ENCODE data around the gene PHKG2.
"Not testable (repeated sequence)": the region's sequence is repeated elsewhere in the genome, so short reads cannot be mapped to it uniquely, and the experiment has no call there.

Gene PHKG2

GRCh38 chr16:30747799-30748633 is at the start of gene PHKG2:
Gene PHKG2, plus strand, starts transcription at chr16:30748425. Its CDS starts 396 bp downstream, at chr16:30748821.
- DNase-seq (ENCODE audit: low spot score): peak; percentile 96

- peak; percentile 91 for DNase-seq (ENCODE audit: low spot score)
Measured at GRCh38 chr16:30698816-30699614, 49.2 kb upstream of the PHKG2 start, which contains the start of gene SRCAP. Gene SRCAP, plus strand, starts transcription at chr16:30699171. Its CDS starts 1,654 bp downstream, at chr16:30700825.

- no peak for DNase-seq (ENCODE audit: low spot score)
Measured at GRCh38 chr16:30699615-30700099, 48.6 kb upstream of the PHKG2 start.

- DNase-seq (ENCODE audit: low spot score): no peak
Measured at GRCh38 chr16:30700491-30700890, 47.7 kb upstream of the PHKG2 start.

- DNase-seq (ENCODE audit: low spot score): no peak
Measured at GRCh38 chr16:30700971-30701370, 47.3 kb upstream of the PHKG2 start.

GRCh38 chr16:30703071-30703470 is 45.2 kb upstream of the PHKG2 start:
- not testable (repeated sequence) for DNase-seq (ENCODE audit: low spot score)

- DNase-seq (ENCODE audit: low spot score): no peak
Measured at GRCh38 chr16:30703971-30704370, 44.3 kb upstream of the PHKG2 start.

GRCh38 chr16:30706046-30706445 is 42.2 kb upstream of the PHKG2 start:
- no peak for DNase-seq (ENCODE audit: low spot score)

- no peak for DNase-seq (ENCODE audit: low spot score)
Measured at GRCh38 chr16:30710971-30711370, 37.3 kb upstream of the PHKG2 start.

- DNase-seq (ENCODE audit: low spot score): no peak
Measured at GRCh38 chr16:30711712-30712111, 36.5 kb upstream of the PHKG2 start.

GRCh38 chr16:30715750-30716445 is 32.3 kb upstream of the PHKG2 start:
- no peak for DNase-seq (ENCODE audit: low spot score)

- no peak for DNase-seq (ENCODE audit: low spot score)
Measured at GRCh38 chr16:30720086-30720485, 28.1 kb upstream of the PHKG2 start.

- DNase-seq (ENCODE audit: low spot score): no peak
Measured at GRCh38 chr16:30720694-30721093, 27.5 kb upstream of the PHKG2 start.

- no peak for DNase-seq (ENCODE audit: low spot score)
Measured at GRCh38 chr16:30721167-30721566, 27.1 kb upstream of the PHKG2 start.

GRCh38 chr16:30721606-30722005 is 26.6 kb upstream of the PHKG2 start:
- no peak for DNase-seq (ENCODE audit: low spot score)

- no peak for DNase-seq (ENCODE audit: low spot score)
Measured at GRCh38 chr16:30722443-30722842, 25.8 kb upstream of the PHKG2 start.

- no peak for DNase-seq (ENCODE audit: low spot score)
Measured at GRCh38 chr16:30722916-30723315, 25.3 kb upstream of the PHKG2 start.

- DNase-seq (ENCODE audit: low spot score): no peak
Measured at GRCh38 chr16:30723725-30724355, 24.4 kb upstream of the PHKG2 start.

- DNase-seq (ENCODE audit: low spot score): no peak
Measured at GRCh38 chr16:30724641-30725417, 23.4 kb upstream of the PHKG2 start.

- no peak for DNase-seq (ENCODE audit: low spot score)
Measured at GRCh38 chr16:30725418-30725792, 22.8 kb upstream of the PHKG2 start.

GRCh38 chr16:30728321-30728720 is 19.9 kb upstream of the PHKG2 start:
- DNase-seq (ENCODE audit: low spot score): no peak
